Smooth muscle cell (in vitro differentiated cells): ENCODE results near the gene WDCP. TPM values are rescaled to one million over a fixed set of nuclear protein-coding genes. Genes with fewer than 3 reads are reported as not detected.

Experiments used
- DNase-seq: peaks from one replicate; lab custom pipeline; 2025; ENCODE audit not compliant: unreplicated experiment; lab: John Stamatoyannopoulos, UW
- H2AFZ ChIP-seq: fragments of 200-600 bp; sonication (generic); 2 replicates; pipeline ENCODE4 v1.6.0; 2016; ENCODE audit warnings: antibody characterized with exemption, low read depth, mild to moderate bottlenecking
- H3F3A ChIP-seq: fragments of 200-600 bp; sonication (generic); 2 replicates; pipeline ENCODE4 v1.6.0; 2017; ENCODE audit warnings: antibody characterized with exemption, low read depth
- H3K27ac ChIP-seq: fragments of 200-600 bp; sonication (generic); 2 replicates; pipeline ENCODE4 v1.5.1; 2016; ENCODE audit warnings: low read depth, mild to moderate bottlenecking
- H3K27me3 ChIP-seq: fragments of 200-600 bp; sonication (generic); 2 replicates; pipeline ENCODE4 v1.6.1; 2016; ENCODE audit warnings: low read depth, mild to moderate bottlenecking
- H3K36me3 ChIP-seq: fragments of 200-600 bp; sonication (generic); 2 replicates; pipeline ENCODE4 v1.5.1; 2016; ENCODE audit warnings: low read depth
- H3K4me1 ChIP-seq: fragments of 200-600 bp; sonication (generic); 2 replicates; pipeline ENCODE4 v1.5.1; 2016; ENCODE audit warnings: low read depth
- H3K4me2 ChIP-seq: fragments of 200-600 bp; sonication (generic); 2 replicates; pipeline ENCODE4 v1.6.0; 2016; ENCODE audit warnings: mild to moderate bottlenecking
- H3K4me3 ChIP-seq: fragments of 200-600 bp; sonication (generic); 2 replicates; pipeline ENCODE4 v1.5.1; 2016; ENCODE audit warnings: mild to moderate bottlenecking
- H3K79me2 ChIP-seq: fragments of 200-600 bp; sonication (generic); 2 replicates; pipeline ENCODE4 v1.6.0; 2016; ENCODE audit warnings: low read depth, mild to moderate bottlenecking
- H3K9ac ChIP-seq: fragments of 200-600 bp; sonication (generic); 2 replicates; pipeline ENCODE4 v1.6.0; 2016; ENCODE audit warnings: low read depth
- H3K9me3 ChIP-seq: fragments of 200-600 bp; sonication (generic); replicated peaks from 2 replicates; pipeline ENCODE4 v1.5.1; 2016; ENCODE audit warnings: low read depth
- H4K20me1 ChIP-seq: fragments of 200-600 bp; sonication (generic); 2 replicates; pipeline ENCODE4 v1.6.0; 2016; ENCODE audit warnings: low read depth
- CTCF ChIP-seq: fragments of 200-600 bp; sonication (generic); IDR thresholded peaks from 2 replicates; pipeline ENCODE4 v1.5.1; 2017; ENCODE audit warnings: borderline replicate concordance, mild to moderate bottlenecking, antibody characterized with exemption; ENCODE audit not compliant: insufficient read depth, poor library complexity, severe bottlenecking
- WGBS: methylation state at CpG from one replicate; pipeline ENCODE4 v1.1.7; 2016; ENCODE audit warnings: low lambda C conversion rate; 5-methylcytosine and 5-hydroxymethylcytosine counted together
- polyA plus RNA-seq: library from polyadenylated mRNA; unstranded; fragments of >200 nt; fragmentation: Nextera tagmentation; extraction: Ambion mirVana; gene quantifications from 2 replicates; pipeline ENCODE4 v1.2.1, GENCODE V29; 2016
- total RNA-seq: library from RNA; depleted of rRNA; stranded (reverse); fragments of >200 nt; gene quantifications from 2 replicates; pipeline ENCODE4 v1.2.3, GENCODE V29; 2014

Gene WDCP
- total and polyA plus RNA-seq, 2 experiments from 2014 or later = 3.1 to 7.7 TPM

- no peak overlapping the region for H3K4me3 ChIP-seq
- H3K27me3 ChIP-seq = no peaks in the 10 kb centered on the region
- H2AFZ ChIP-seq = no peak overlapping the region
- no peaks in the 10 kb centered on the region for H3K9me3 ChIP-seq
- H3K27ac ChIP-seq = no peak overlapping the region
- no peaks in the 10 kb centered on the region for H3K4me1 ChIP-seq
- DNase-seq = no peak
- no peak overlapping the region for H3K9ac ChIP-seq
- 92% methylated on average over 2 of the region's 2 CpGs for WGBS
- H4K20me1 ChIP-seq = peaks cover 20% of the 10 kb centered on the region
- H3F3A ChIP-seq = no peaks in the 10 kb centered on the region
- no peaks in the 10 kb centered on the region for H3K36me3 ChIP-seq
- H3K4me2 ChIP-seq = no peak overlapping the region
- no peak for TF ChIP-seq CTCF
- H3K79me2 ChIP-seq = peaks cover 8% of the 10 kb centered on the region
Measured at GRCh38 chr2:24065341-24065740, 18.1 kb upstream of the WDCP start.

- TF ChIP-seq CTCF = no peak
- Histone ChIP-seq H3K36me3 (no peaks in the 10 kb centered on the region), H3K27ac (no peak overlapping the region), H3K79me2 (no peaks in the 10 kb centered on the region), H3K4me3 (no peak overlapping the region), H3K27me3 (no peaks in the 10 kb centered on the region), H3K9me3 (no peaks in the 10 kb centered on the region), H3K4me1 (no peaks in the 10 kb centered on the region), H3K9ac (no peak overlapping the region), H3F3A (no peaks in the 10 kb centered on the region), H4K20me1 (no peaks in the 10 kb centered on the region), H3K4me2 (no peak overlapping the region), H2AFZ (no peak overlapping the region)
- 95% methylated on average over 4 of the region's 4 CpGs for WGBS
- DNase-seq = no peak
Measured at GRCh38 chr2:24058564-24059271, 11.5 kb upstream of the WDCP start.

- H3K9me3 ChIP-seq = no peaks in the 10 kb centered on the region
- no peak for TF ChIP-seq CTCF
- DNase-seq = no peak
- H3K27ac ChIP-seq = no peak overlapping the region
- H3K9ac ChIP-seq = no peak overlapping the region
- H3K4me1 ChIP-seq = no peaks in the 10 kb centered on the region
- H4K20me1 ChIP-seq = no peaks in the 10 kb centered on the region
- H3K4me2 ChIP-seq = no peak overlapping the region
- no peaks in the 10 kb centered on the region for H3F3A ChIP-seq
- no peaks in the 10 kb centered on the region for H3K36me3 ChIP-seq
- H3K4me3 ChIP-seq = no peak overlapping the region
- H3K27me3 ChIP-seq = no peaks in the 10 kb centered on the region
- WGBS = 98% methylated on average over 6 of the region's 6 CpGs
- H3K79me2 ChIP-seq = no peaks in the 10 kb centered on the region
- H2AFZ ChIP-seq = no peak overlapping the region
Measured at GRCh38 chr2:24055750-24056149, 8.6 kb upstream of the WDCP start.
